CD4-positive, alpha-beta T cell treated with Interleukin-10 for 1 hour (primary cell): ENCODE data around the gene KLF14.
"Not testable (repeated sequence)": the region's sequence is repeated elsewhere in the genome, so short reads cannot be mapped to it uniquely, and the experiment has no call there.

ENCODE experiments used
- DNase-seq: peaks from one replicate; pipeline ENCODE4 v3.0.0-alpha.2; 2020

Gene KLF14

DNA sequence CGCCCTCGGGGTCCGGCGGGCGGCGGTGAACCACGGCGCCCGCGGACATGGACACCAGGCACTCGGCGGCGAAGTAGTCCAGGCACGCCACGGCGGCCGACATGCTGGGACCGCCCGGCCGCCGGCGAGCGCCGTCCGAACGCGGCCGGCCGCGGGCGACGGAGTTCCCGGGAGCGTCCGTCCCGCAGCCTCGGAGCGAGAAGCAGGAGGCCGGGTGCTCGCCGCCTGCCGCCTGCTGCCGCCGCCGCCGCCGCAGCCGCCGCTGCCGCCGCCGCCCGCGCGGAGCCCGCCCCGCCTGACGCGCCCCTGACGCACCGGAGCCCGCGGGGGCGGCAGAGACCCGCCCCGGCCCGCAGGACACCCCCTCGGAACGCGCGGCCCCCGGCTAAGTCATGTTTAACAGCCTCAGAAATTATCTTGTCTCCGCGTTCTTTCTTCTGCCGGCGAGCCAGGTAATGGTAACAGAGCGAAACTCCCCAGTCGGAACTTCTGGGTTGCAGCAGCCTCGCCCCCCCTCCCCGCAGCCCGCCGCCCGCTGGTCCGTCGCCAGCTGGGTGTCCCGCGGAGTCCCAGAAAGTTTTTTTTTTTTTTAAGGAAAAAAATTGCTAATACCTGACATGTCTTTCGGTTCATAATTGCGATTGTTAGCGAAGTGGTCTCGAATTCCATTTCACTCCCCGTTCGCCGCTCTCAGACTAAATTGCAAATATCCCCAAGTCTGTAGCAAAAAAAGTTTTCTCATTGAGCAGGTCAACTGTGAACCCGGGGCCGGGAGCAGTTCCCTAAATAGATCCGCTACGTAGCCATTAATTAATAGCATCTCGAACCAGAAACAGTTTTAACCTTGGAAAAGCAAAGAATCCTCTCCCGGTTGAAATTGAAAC lies at the start of gene KLF14:
TSS of gene KLF14 (minus strand) at position 277 of the 884 bp plus-strand sequence. CDS start at position 103, 174 bp downstream.
- peak; percentile 25 for DNase-seq

DNA sequence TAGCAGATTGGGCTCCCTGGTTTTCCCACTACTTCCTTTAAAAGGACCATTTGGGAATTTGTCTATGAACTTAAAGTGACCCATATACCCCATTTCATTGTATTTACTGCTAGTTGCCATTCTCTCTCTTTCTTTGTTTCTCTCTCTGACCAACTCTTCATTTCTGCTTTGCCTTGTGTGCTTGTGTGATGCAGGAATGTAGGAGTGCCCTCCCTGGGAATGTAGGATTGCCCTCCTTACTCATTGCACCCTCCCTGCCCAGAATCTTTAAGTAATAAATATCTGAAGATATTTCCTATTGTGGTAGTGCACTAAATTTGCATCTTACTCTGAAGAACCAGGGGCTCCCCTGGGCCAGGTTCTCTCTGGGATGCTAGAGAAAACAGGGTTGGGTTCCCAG lies 47.3 kb upstream of the KLF14 start:
- no peak for DNase-seq

DNA sequence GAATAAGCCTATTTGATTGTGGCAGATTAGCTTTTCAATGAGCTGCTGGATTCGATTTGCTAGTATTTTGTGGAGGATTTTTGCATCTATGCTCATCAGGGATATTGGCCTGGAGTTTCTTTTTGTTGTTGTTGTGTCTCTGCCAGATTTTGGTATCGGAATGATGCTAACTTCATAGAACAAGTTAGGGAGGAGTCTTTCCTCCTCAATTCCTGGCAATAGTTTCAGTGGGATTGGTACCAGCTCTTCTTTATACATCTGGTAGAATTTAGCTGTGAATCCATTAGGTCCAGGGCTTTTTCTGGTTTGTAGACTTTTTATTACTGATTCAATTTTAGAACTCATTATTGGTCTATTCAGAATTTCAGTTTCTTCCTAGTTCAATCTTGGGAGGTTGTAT lies 43.4 kb upstream of the KLF14 start:
- no peak for DNase-seq

DNA sequence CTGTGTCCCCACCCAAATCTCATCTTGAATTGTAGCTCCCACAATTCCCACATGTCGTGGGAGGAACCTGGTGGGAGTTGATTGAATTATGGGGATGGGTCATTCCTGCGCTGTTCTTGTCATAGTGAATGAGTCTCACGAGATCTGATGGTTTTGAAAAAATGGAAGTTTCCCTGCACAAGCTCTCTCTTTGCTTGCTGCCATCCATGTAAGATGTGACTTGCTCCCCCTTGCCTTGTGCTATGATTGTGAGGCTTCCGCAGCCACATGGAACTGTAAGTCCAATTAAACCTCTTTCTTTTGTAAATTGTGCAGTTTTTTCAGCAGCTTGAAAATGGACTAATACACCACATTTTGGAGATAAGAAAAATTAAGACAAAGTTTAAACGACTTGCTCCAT lies 38.4 kb upstream of the KLF14 start:
- not testable (repeated sequence) for DNase-seq

DNA sequence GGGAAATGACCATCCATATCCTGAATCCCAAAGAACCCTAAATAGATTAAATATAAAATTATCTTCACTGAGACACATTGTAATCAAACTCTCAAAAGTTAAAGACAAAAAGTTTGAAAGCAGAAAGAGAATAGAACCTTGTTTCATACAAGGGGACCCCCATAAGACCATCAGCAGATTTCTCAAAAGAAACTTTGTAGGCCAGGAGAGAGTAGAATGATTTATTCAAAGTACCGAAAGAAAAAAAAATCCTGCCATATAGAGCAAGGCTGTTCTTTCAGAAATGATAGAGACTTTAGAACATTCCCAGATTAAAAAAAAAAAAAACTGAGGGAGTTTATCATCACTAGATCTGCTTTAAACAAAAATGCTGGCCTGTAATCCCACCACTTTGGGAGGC lies 34.8 kb upstream of the KLF14 start:
- no peak for DNase-seq

DNA sequence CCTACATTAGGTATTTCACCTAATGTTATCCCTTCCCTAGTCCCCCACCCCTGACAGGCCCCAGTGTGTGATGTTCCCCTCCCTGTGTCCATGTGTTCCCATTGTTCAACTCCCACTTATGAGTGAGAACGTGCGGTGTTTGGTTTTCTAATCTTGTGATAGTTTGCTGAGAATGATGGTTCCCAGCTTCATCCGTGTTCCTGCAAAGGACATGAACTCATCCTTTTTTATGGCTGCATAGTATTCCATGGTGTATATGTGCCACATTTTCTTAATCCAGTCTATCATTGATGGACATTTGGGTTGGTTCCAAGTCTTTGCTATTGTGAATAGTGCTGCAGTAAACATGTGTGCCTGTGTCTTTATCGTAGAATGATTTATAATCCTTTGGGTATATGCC lies 30.6 kb upstream of the KLF14 start:
- not testable (repeated sequence) for DNase-seq

DNA sequence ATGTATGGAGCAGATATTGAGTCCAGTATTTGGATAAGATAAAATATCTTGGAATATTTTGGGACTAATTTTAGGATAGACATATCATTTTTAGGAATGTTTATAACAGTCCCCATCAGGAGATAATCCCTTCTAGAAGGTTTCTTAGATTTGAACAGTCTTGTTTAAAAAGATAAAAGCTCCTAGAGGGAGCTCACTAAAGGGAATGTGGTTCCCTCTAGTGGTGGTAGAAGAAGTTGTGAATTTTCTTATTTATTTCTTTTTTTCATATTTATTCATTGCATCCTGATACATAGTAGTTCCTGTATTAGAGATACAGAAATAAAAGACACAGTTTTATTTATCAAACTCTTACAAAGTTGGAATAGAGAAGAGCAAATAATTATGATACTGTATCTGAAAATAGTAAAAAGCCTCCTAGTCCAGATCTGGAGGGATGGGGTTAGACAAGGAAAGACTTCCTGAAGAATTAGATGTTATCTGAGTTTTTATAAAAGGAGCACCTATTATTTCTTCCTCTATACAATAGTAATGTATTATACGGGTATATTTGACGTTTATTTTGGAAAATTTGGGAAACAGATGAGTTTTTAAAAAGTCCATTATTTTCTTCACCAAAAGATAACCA lies 24.5 kb upstream of the KLF14 start:
- DNase-seq, result peak; percentile 49

DNA sequence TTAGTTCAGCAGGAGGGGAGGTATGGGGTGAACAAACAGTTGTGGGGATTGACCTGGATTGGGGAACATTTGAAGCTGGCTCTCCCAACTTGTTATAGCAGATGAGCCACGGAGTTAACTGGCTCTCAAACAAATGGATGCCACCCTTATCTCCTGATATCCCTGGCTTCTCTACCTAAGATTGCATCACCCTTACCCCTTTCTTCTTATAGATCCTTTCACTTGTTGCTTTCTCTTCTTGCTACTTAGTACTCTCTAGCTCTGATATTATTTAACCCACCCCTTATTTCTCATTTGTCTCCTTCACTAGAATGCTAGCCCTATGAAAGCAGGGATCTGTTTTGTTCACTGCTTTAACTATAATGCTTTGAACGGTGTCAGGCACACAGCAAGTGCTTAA lies 22.3 kb upstream of the KLF14 start:
- DNase-seq, result no peak

DNA sequence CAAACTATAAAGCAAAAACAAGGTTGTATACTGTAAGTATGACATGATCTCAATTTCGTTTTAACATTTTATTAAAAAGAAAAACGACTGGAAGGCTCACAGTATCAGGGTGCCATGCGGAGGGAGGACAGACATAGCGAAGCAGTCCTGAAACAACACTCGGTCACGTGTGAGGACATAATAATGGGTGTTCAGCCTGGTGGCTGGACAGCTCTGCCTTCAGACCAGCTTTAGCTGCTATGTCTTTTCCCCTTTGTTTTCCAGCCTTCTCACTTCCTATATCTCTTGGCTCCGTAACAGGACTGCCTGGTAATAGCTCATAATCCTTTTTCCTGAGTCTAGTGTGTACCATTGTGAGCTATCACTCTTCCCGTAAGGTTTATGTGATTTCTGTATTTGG lies 18.4 kb upstream of the KLF14 start:
- no peak for DNase-seq

DNA sequence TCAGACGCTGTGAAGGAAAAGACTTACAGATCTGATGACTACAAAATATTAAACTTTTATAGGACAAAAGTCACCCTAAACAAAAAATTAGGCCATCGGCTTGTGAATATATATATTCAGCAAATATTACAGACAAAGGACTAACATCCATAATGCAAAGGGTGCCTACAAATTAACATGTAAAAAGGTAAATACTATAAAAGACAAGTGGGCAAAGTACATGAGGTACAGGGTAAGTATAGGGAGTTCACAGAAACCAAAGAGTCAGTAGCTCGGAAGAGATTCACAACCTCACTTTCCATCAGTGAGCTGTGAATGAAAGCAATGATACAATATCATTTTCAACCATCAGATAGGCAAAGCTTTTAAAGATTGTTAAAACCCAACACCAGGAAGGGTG lies 16.7 kb upstream of the KLF14 start:
- no peak for DNase-seq

DNA sequence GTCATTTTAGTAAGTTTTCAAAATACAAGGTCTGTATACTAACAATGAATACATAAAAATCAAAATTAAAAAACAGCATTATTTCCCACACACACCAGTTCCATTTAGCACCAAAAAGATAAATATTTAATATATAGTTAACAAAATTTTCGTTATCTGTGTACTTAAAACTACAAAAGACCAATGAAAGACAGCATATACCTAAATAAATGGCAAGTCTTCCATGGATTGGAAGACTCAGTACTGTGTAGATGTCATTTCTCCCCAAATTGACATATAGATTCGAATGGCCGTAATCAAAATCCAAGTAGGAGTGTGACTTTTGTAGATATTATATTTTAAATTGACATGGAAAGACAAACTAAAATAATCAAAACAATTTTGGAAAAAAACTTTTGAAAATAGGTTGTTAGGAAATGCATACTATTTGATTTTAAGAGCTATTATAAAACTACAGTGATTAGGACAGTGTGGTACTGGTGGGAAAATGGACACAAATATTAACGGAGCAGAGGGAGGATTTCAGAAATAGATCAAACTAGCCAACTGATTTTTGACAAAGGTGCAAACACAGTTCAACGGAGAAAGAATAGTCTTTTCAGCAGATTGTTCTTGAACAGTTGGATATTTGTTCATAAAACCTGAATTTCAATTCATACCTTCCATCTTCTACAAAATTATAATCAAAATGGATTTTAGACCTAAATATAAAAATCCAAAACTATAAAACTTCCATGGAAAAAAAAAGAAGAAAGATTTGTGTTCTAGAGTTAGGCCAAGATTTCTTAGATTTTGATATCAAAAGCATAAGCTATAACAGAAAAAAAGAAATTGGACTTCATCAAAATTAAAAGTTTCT lies 14.8 kb upstream of the KLF14 start:
- no peak for DNase-seq

DNA sequence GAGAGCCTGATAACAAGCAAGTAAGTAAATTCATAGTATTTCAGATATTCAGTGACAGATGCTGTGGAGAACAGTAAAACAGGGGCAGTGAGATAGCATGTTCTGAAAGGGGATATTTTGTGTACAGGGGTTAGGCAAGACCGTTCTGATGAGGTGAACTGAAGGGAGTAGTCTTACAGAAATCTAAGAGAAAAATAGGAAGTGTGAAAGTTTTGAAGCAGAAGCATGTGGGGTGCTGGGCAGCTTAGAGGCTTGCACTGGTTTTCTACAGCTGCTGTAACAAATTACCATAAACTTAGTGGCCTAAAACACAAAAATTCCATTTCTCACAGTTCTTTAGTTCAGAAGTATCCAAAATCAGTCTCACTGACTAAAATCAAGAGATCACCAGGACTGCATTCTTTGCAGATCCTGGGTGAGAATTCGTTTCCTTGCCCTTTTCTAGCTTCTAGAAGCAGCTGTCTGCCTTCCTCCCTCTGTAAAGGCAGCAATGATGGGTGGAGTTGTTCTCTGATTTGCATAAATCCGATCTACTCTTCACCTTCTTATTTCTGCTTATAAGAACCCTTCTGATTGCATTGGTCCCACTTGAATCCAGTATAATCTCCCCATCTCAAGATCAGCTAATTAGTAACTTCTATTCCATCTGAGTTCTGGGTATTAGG lies 7.5 kb upstream of the KLF14 start:
- DNase-seq, result no peak

DNA sequence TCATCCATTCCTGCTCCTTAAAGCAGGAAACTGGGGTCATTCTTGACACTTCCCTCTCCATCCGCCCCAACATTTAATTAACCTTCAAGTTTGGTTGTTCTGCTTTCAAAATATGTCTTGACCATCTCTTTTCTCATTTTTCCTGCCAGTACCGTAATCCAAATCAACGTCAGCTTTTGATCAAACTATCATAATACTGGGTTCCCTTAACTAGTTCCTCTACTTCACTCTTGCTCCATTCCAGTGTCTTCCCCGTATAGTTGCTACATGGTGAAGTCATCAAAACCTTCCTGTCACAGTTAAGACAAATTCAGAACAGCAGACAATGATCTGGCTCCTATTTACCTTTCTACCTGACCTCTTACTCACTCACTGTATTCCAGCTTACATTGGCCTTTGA lies 6.6 kb upstream of the KLF14 start:
- DNase-seq, result no peak

DNA sequence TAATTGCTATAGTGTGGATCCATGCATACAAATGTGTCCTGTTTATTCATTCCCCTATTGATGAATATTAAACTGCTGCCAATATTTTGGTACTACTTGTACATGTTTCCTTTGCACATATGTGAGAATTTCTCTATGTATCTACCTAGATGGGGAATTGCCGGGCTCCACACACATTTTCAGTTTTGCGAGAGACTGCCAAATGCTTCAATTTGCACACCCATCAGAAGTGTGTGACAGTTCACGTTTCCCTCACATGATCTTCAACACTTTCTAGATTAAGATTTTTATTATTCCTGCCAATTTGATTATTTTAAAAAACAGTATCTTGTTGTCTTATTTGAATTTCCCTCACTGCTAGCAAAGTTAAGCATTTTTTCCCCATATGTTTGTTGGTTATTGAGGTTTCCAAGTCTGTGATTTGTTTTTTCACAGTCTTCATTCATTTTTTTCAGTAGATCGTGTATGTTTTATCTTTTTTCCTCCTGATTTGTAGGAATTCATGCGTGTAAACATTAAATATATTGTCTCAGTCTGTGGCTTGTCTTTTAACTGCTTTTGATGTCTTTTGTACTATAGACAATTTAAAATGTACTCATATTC lies 2.4 kb upstream of the KLF14 start:
- DNase-seq, result no peak

DNA sequence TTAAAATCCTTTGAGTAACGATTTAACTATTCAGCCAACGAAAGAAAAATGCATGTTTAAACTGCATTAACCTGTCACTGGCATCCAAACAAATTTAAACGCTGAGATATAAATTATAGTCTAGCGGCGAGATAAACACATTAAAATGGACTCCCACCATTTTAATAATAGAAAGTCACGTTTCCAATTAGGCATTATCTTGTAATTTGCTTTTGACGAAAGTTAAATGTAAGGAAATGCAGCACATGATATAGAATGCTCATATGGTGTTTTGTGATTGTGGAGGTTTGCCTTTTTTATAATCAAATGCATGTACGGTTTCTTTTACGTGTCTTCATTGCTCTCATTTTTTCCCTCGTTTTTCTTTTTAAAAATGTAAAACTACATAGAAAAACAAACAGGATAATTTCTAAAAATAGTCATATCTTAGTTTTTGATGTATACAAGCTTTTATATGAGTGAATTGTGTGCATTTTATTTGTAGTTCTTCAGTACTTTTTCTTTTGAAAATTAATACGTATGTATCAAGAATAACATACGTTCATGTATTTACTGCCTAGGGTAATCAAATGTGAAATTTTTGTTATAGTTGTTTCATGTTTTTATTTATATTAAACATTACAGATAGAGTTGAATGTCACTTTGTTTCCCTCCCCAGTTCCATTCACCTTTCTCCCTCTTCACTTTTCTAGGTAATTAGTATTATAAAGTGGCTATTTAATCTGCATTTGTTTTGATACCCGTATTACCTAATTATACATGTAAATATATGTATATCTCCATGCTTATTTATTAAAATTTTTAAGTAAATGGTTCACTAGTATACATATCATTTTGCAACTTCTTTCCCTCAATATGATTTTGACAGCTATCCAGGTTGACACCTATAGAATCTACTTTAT lies 1.1 kb upstream of the KLF14 start:
- DNase-seq, result no peak

DNA sequence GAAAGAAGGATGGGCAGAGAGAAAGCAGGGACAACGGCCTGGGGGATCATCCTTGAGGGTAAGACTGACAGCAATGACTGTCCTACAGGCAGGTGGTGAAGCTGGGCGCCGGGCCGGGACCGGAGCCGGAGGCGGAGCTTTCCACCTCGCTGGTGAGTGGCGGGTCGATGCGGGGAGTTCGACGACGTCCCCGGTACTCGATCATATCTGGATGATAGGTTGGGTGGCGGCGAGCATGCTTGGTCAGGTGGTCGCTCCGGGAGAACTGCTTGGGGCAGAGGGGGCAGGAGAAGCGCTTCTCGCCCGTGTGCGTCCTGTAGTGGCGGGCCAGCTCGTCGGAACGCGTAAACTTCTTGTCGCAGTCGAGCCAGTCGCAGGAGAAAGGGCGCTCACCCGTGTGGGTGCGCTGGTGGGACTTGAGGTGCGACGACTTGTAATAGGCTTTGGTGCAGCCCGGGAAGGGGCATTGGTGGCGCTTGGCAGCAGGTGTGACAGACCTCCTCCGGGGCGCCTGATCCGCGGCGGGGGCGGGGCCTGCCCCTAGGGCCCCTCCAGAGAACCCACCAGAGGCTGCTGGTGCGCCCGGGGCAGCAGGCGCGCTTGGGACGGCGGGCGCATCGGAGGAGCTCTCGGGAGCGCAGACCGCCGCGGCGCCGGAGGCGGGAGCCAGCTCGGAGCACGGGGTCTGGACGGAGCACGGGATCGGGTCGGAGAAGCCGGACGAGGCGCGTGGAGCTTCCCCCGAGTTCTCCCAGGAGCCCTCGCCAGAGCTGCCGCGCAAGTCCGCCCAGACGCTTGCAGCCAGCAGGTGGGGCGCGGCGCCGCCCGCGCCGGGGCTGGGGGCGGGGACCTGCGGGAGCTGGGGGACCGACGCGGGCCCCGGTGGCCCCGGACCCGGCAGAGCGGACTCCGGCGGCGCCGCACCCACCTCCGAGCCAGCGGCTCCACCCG lies 752 bp downstream of the KLF14 start:
- DNase-seq, result no peak

DNA sequence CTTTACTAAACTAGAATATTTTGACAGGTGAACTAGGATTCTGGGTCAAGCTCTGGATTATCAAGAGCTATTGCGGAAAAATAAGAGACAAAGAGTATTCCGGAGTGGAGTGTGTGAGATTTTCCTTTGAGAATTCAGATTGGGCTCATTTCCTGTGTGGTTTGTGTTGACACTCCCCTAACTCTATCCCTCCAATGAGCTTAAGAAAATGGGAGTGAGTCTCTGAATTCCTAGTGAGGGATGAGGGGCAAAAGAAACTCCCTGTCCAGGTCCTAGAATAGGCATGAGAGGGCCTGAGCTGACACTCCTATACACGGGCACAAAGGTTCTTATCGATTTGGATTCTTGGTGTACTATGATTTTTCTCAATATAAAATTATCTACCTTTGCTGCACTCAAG lies 10.2 kb downstream of the KLF14 start:
- DNase-seq, result no peak

DNA sequence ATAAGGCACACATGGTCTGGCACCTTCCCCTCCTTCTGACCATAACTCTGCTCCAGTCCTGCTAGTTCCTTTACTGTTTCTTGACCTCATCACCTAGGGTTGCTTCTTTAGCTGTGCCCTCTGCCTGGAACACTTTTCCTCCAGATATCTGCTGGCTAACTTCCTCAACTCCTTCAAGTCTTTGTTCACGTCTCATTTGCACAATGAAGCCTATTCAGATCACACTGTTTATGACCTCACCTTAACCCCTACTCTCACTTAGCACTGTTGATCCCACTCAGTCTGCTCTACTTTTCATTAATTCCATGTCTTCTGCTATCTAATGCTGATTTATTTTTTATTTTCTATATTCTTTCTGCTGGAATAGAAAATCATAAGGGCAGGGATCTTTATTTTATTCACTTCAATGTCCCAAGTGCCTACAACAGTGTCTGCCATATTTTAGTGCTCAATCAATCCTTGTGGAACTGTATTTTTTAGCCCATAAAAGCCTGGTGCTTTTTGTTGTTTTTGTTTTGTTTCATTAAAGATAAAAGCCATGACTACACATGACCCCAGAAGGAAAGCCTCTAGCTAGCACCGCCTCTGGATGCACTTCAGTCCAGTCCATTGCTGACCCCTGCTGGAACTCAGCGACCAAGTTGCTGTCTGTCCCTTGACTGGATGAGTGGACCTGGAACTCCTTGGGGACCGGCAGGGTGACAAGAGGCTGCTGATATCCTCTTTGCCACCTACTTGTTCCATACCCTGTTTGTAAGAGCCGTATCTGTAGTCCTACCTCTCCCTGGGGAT lies 12.3 kb downstream of the KLF14 start:
- no peak for DNase-seq

DNA sequence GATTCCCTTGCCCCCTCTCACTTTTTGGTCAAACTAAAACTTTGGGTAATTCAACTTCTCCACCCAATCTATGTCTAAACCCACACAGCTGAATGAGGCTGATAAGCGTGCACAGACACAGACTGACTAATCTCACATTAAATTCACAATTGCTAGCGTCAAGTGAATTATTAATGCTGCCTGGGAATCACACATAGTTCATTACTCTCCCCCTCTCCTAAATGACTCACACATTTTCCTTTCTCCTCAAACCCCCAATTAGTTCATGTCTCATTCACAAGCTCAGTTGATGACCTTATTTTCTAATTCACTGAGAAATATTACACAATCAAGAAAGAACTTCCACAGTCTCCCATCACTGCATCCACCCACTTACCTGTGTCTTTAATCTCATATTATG lies 14.5 kb downstream of the KLF14 start:
- no peak for DNase-seq
